GM23248 (cell line): ENCODE results near the gene JAML. TPM values are rescaled to one million over a fixed set of nuclear protein-coding genes. Genes with fewer than 3 reads are reported as not detected.

Source experiments
- DNase-seq: peaks from one replicate; pipeline ENCODE4 v3.0.0-alpha.2; 2015
- H2AFZ ChIP-seq: fragments of 200-600 bp; sonication (generic); 2 replicates; pipeline ENCODE4 v1.6.1; 2016; ENCODE audit warnings: antibody characterized with exemption
- H3F3A ChIP-seq: fragments of 200-600 bp; sonication (generic); 2 replicates; pipeline ENCODE4 v1.6.1; 2016; ENCODE audit warnings: mild to moderate bottlenecking, antibody characterized with exemption, mixed run types; ENCODE audit not compliant: insufficient read depth
- H3K27ac ChIP-seq: fragments of 200-600 bp; sonication (generic); 2 replicates; pipeline ENCODE4 v1.5.1; 2016; ENCODE audit warnings: mild to moderate bottlenecking
- H3K27me3 ChIP-seq: fragments of 200-600 bp; sonication (generic); replicated peaks from 2 replicates; pipeline ENCODE4 v1.6.1; 2016; ENCODE audit warnings: mild to moderate bottlenecking; ENCODE audit not compliant: insufficient read depth
- H3K36me3 ChIP-seq: fragments of 200-600 bp; sonication (generic); 2 replicates; pipeline ENCODE4 v1.6.1; 2016; ENCODE audit warnings: low read depth, mild to moderate bottlenecking
- H3K4me1 ChIP-seq: fragments of 200-600 bp; sonication (generic); 2 replicates; pipeline ENCODE4 v1.6.1; 2016; ENCODE audit warnings: mild to moderate bottlenecking; ENCODE audit not compliant: insufficient read depth
- H3K4me2 ChIP-seq: fragments of 200-600 bp; sonication (generic); one replicate; pipeline ENCODE4 v1.6.1; 2016; ENCODE audit warnings: mild to moderate bottlenecking; ENCODE audit not compliant: unreplicated experiment
- H3K4me3 ChIP-seq: fragments of 200-600 bp; sonication (generic); 2 replicates; pipeline ENCODE4 v1.5.1; 2016; ENCODE audit warnings: mild to moderate bottlenecking
- H3K79me2 ChIP-seq: fragments of 200-600 bp; sonication (generic); 2 replicates; pipeline ENCODE4 v1.6.1; 2016; ENCODE audit warnings: mild to moderate bottlenecking; ENCODE audit not compliant: insufficient read depth
- H3K9ac ChIP-seq: fragments of 200-600 bp; sonication (generic); 2 replicates; pipeline ENCODE4 v1.6.1; 2016; ENCODE audit warnings: mild to moderate bottlenecking
- H3K9me2 ChIP-seq: fragments of 200-600 bp; sonication (generic); 2 replicates; pipeline ENCODE4 v1.6.1; 2016; ENCODE audit warnings: mixed run types, mild to moderate bottlenecking, moderate library complexity; ENCODE audit not compliant: insufficient read depth
- H3K9me3 ChIP-seq: fragments of 200-600 bp; sonication (generic); one replicate; pipeline ENCODE4 v1.6.1; 2017; ENCODE audit warnings: low read depth
- H4K20me1 ChIP-seq: fragments of 200-600 bp; sonication (generic); 2 replicates; pipeline ENCODE4 v1.6.0; 2016; ENCODE audit not compliant: insufficient read depth
- EZH2 ChIP-seq: fragments of 200-600 bp; sonication (generic); IDR thresholded peaks from 2 replicates; pipeline ENCODE4 v1.6.1; 2018; ENCODE audit warnings: antibody characterized with exemption, mild to moderate bottlenecking; ENCODE audit not compliant: insufficient read depth, poor library complexity, severe bottlenecking
- EZH2phosphoT487 ChIP-seq: fragments of 200-600 bp; sonication (generic); IDR thresholded peaks from 2 replicates; pipeline ENCODE4 v1.6.1; 2018; ENCODE audit warnings: antibody characterized with exemption, moderate library complexity, mild to moderate bottlenecking, low read depth; ENCODE audit not compliant: insufficient read depth
- WGBS, 2 experiments: methylation state at CpG; one replicate each; pipeline ENCODE4 v1.1.6; 2015 to 2017; ENCODE audit warnings: low lambda C conversion rate in 2 of 2, low coverage in 1 of 2; ENCODE audit errors: missing lambda C conversion rate in 2 of 2; 5-methylcytosine and 5-hydroxymethylcytosine counted together
- in situ Hi-C: fragments of 300-500 bp; cut with MboI; formaldehyde crosslinking; loops from 2 replicates; pipeline ENCODE4 v1.15.0; 2020
- polyA plus RNA-seq: library from polyadenylated mRNA; unstranded; fragments of >200 nt; fragmentation: Nextera tagmentation; extraction: Ambion mirVana; gene quantifications from 2 replicates; pipeline ENCODE4 v1.2.1, GENCODE V29; 2016
- total RNA-seq: library from RNA; depleted of rRNA; stranded (reverse); fragments of >200 nt; shearing (Covaris generic); gene quantifications from 2 replicates; pipeline ENCODE4 v1.2.3, GENCODE V29; 2014

The JAML gene
- total and polyA plus RNA-seq, 2 experiments from 2014 or later, result not detected

- Histone ChIP-seq H3K79me2 (no peaks in the 10 kb centered on the region), H3K4me1 (no peaks in the 10 kb centered on the region), H3K9me3 (no peaks in the 10 kb centered on the region), H3K9me2 (no peaks in the 10 kb centered on the region), H4K20me1 (no peaks in the 10 kb centered on the region), H3K27ac (no peak overlapping the region), H3K36me3 (no peaks in the 10 kb centered on the region), H3K4me3 (no peak overlapping the region), H3F3A (no peaks in the 10 kb centered on the region), H3K27me3 (peaks cover 39% of the 10 kb centered on the region), H3K4me2 (no peak overlapping the region), H3K9ac (no peak overlapping the region), H2AFZ (no peak overlapping the region)
- in situ Hi-C loops, result no loop called here
- DNase-seq, result no peak
- WGBS, 2 experiments, result 65 to 66% methylated on average over 9 of the region's 9 CpGs
- no peak for TF ChIP-seq EZH2
These were observed 23.7 kb downstream of the JAML start for GRCh38 chr11:118200901-118201680.

DNA sequence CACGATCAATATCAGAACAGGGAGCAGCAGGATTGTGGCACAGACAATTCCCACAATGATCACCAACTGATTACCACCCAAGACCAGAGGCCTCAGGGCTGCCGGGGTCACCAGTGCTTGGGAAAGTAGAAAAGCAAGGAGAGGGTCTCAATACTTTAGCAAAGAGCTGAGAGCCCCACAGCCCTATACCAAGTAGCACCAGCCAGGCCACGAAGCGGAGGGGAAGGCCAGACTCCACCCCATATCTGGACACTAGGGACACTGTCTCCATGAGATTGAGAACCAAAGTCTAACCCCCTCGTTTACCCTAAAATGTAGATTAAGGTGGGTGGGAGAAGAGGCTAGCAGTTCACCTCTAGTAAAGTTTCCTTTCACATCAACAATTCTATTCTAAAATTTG lies 24.3 kb downstream of the JAML start:
- Histone ChIP-seq H3K4me3 (no peak overlapping the region), H3K4me1 (no peaks in the 10 kb centered on the region), H2AFZ (no peak overlapping the region), H3K9ac (no peak overlapping the region), H3K27me3 (peaks cover 33% of the 10 kb centered on the region), H3K4me2 (no peak overlapping the region), H4K20me1 (no peaks in the 10 kb centered on the region), H3K27ac (no peak overlapping the region), H3K9me3 (no peaks in the 10 kb centered on the region), H3K36me3 (no peaks in the 10 kb centered on the region), H3K9me2 (no peaks in the 10 kb centered on the region), H3K79me2 (no peaks in the 10 kb centered on the region), H3F3A (no peaks in the 10 kb centered on the region)
- TF ChIP-seq EZH2, result no peak
- TF ChIP-seq EZH2phosphoT487, result no peak
- in situ Hi-C loops, result no loop called here
- DNase-seq, result no peak
- WGBS, 2 experiments, result 51 to 59% methylated on average over 5 of the region's 5 CpGs

GRCh38 chr11:118199135-118199534 lies 25.7 kb downstream of the JAML start:
- Histone ChIP-seq H3K27me3 (peaks cover 22% of the 10 kb centered on the region), H3K36me3 (no peaks in the 10 kb centered on the region), H2AFZ (no peak overlapping the region), H3K4me1 (peaks cover 4% of the 10 kb centered on the region), H3K79me2 (no peaks in the 10 kb centered on the region), H4K20me1 (no peaks in the 10 kb centered on the region), H3K9me2 (no peaks in the 10 kb centered on the region), H3K9ac (no peak overlapping the region), H3K27ac (no peak overlapping the region), H3F3A (peaks cover 7% of the 10 kb centered on the region; the same call in 1 of the 2 replicates), H3K9me3 (no peaks in the 10 kb centered on the region), H3K4me3 (no peak overlapping the region), H3K4me2 (no peak overlapping the region)
- TF ChIP-seq EZH2phosphoT487 (no peak), EZH2 (no peak)
- DNase-seq, result no peak
- 33 to 35% methylated on average over 6 of the region's 6 CpGs for WGBS, 2 experiments
- in situ Hi-C loops, result loop anchor here (10.0 kb wide), 1 partner anchor 146 kb away; the partner anchor contains the start of genes CD3D and CD3G

- peak; percentile 78 for DNase-seq
- 1 to 2% methylated on average over 8 to 9 of the region's 9 CpGs for WGBS, 2 experiments
- in situ Hi-C loops, result loop anchor here (10.0 kb wide), 1 partner anchor 146 kb away; the partner anchor contains the start of genes CD3D and CD3G
- Histone ChIP-seq H3K27me3 (peaks cover 17% of the 10 kb centered on the region), H3K79me2 (no peaks in the 10 kb centered on the region), H3K27ac (no peak overlapping the region), H3K4me3 (0 out of 2 replicates have a peak overlapping the region, but pooled peaks have one; percentile 37), H3F3A (peaks cover 7% of the 10 kb centered on the region; the same call in 1 of the 2 replicates), H3K9me2 (no peaks in the 10 kb centered on the region), H3K36me3 (no peaks in the 10 kb centered on the region), H2AFZ (peak overlapping the region; percentile 51), H4K20me1 (no peaks in the 10 kb centered on the region), H3K4me1 (peaks cover 4% of the 10 kb centered on the region), H3K9me3 (no peaks in the 10 kb centered on the region), H3K4me2 (peak overlapping the region; percentile 63), H3K9ac (no peak overlapping the region)
- TF ChIP-seq EZH2 (no peak), EZH2phosphoT487 (no peak)
These were observed 26.4 kb downstream of the JAML start for GRCh38 chr11:118198370-118198769.
